Glutamatergic neuron (in vitro differentiated cells): ENCODE results near the gene SERINC5. TPM values are rescaled to one million over a fixed set of nuclear protein-coding genes. Genes with fewer than 3 reads are reported as not detected.

Experiments used
- DNase-seq: peaks from one replicate; pipeline ENCODE4 v3.0.0; 2022
- H3K27ac Mint-ChIP-seq: one replicate; pipeline ENCODE4 v1.8.0; 2020; ENCODE audit warnings: mild to moderate bottlenecking, mixed read lengths, inconsistent platforms; ENCODE audit not compliant: unreplicated experiment
- H3K27me3 Mint-ChIP-seq: one replicate; pipeline ENCODE4 v1.8.0; 2020; ENCODE audit warnings: mild to moderate bottlenecking, moderate library complexity, mixed read lengths, inconsistent platforms; ENCODE audit not compliant: unreplicated experiment
- H3K36me3 Mint-ChIP-seq: one replicate; pipeline ENCODE4 v1.8.0; 2020; ENCODE audit warnings: mild to moderate bottlenecking, mixed read lengths, inconsistent platforms; ENCODE audit not compliant: unreplicated experiment
- H3K4me1 Mint-ChIP-seq: one replicate; pipeline ENCODE4 v1.8.0; 2020; ENCODE audit warnings: mild to moderate bottlenecking, low read depth, mixed read lengths, inconsistent platforms; ENCODE audit not compliant: unreplicated experiment
- H3K4me3 Mint-ChIP-seq: one replicate; pipeline ENCODE4 v1.8.0; 2020; ENCODE audit warnings: mild to moderate bottlenecking, mixed read lengths, inconsistent platforms; ENCODE audit not compliant: unreplicated experiment
- H3K9me3 Mint-ChIP-seq: one replicate; pipeline ENCODE4 v1.8.0; 2020; ENCODE audit warnings: mild to moderate bottlenecking, moderate library complexity, mixed read lengths, inconsistent platforms; ENCODE audit not compliant: unreplicated experiment
- CTCF ChIP-seq: fragments of 200-600 bp; sonication (generic); IDR thresholded peaks from one replicate; pipeline ENCODE4 v1.5.0; 2021; ENCODE audit not compliant: partially characterized antibody, unreplicated experiment
- total RNA-seq: library from RNA; stranded (reverse); fragmentation: NEBNext Ultra II Directional; extraction: Animal tissue kit (Norgen Biotek cat#: 25700); gene quantifications from one replicate; pipeline ENCODE4 v1.2.1, GENCODE V29; 2021; ENCODE audit not compliant: unreplicated experiment

SERINC5 gene
- total RNA-seq, 1 donor from 2014 or later: 15.1 TPM

- Mint-ChIP-seq H3K4me1 (peaks cover 42% of the 10 kb centered on the region), H3K9me3 (no peaks in the 10 kb centered on the region), H3K27ac (peak overlapping the region; percentile 87), H3K36me3 (no peaks in the 10 kb centered on the region), H3K27me3 (no peaks in the 10 kb centered on the region), H3K4me3 (peak overlapping the region; percentile 69)
- DNase-seq: no peak
- TF ChIP-seq CTCF: no peak
Observed at GRCh38 chr5:80192507-80193241, 63.2 kb downstream of the SERINC5 start.

- no peaks in the 10 kb centered on the region for H3K9me3 Mint-ChIP-seq
- no peaks in the 10 kb centered on the region for H3K27me3 Mint-ChIP-seq
- peak overlapping the region; percentile 87 for H3K27ac Mint-ChIP-seq
- no peak for DNase-seq
- H3K4me1 Mint-ChIP-seq: peaks cover 48% of the 10 kb centered on the region
- no peak for TF ChIP-seq CTCF
- no peaks in the 10 kb centered on the region for H3K36me3 Mint-ChIP-seq
- peak overlapping the region; percentile 69 for H3K4me3 Mint-ChIP-seq
Observed at GRCh38 chr5:80191991-80192398, 63.9 kb downstream of the SERINC5 start.

DNA sequence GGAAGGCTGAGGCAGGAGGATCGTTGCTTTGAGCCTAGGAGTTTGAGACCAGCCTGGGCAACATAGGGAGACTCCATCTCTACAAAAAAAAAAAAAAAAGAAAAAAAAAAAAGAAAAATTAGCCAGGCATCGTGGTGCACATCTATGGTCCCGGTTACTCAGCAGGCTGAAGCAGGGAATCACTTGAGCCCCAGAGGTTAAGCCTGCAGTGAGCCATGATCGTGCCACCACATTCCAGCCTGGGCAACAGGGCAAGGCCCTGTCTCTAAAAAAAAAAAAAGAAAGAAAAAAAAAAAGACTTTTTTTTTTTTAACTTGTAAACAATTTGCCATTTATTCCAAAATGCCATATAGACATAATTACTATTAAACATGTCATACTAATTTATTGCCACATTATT lies 64.5 kb downstream of the SERINC5 start:
- DNase-seq: no peak
- no peaks in the 10 kb centered on the region for H3K9me3 Mint-ChIP-seq

DNA sequence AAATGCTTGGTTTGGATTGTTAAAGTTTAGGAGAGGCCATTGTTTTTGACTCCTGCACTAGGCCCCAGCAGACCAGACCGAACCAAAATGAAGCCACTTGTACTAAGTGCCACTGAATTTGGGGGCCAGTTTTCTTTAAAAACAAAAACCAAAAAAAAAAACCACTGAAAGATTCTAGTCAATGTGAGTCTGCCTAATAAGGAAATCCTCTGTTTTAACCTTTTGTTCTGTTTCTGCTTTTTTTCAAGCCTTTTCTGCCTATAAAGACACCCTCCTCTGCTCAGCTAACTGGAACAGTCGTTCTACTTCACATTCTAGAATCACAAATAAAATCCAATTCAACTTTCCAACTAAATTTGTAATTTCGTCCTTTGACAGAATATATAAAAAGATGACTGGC lies 64.9 kb downstream of the SERINC5 start:
- Mint-ChIP-seq H3K36me3 (no peaks in the 10 kb centered on the region), H3K9me3 (no peaks in the 10 kb centered on the region), H3K27me3 (no peaks in the 10 kb centered on the region), H3K27ac (no peak overlapping the region), H3K4me1 (peaks cover 42% of the 10 kb centered on the region), H3K4me3 (no peak overlapping the region)
- DNase-seq: no peak
- no peak for TF ChIP-seq CTCF

More for the DNA sequence above, 64.5 kb downstream of the SERINC5 start:
- peak overlapping the region; percentile 87 for H3K27ac Mint-ChIP-seq
- H3K4me3 Mint-ChIP-seq: peak overlapping the region; percentile 69
- no peak for TF ChIP-seq CTCF
- no peaks in the 10 kb centered on the region for H3K27me3 Mint-ChIP-seq
- H3K4me1 Mint-ChIP-seq: peaks cover 46% of the 10 kb centered on the region
- H3K36me3 Mint-ChIP-seq: no peaks in the 10 kb centered on the region

- H3K4me3 Mint-ChIP-seq: no peak overlapping the region
- TF ChIP-seq CTCF: no peak
- DNase-seq: no peak
- H3K4me1 Mint-ChIP-seq: peaks cover 37% of the 10 kb centered on the region
- no peaks in the 10 kb centered on the region for H3K27me3 Mint-ChIP-seq
- no peak overlapping the region for H3K27ac Mint-ChIP-seq
- H3K9me3 Mint-ChIP-seq: no peaks in the 10 kb centered on the region
- H3K36me3 Mint-ChIP-seq: no peaks in the 10 kb centered on the region
Observed at GRCh38 chr5:80189701-80190100, 66.1 kb downstream of the SERINC5 start.
